ENCODE results near the gene FAF2. TPM values are rescaled to one million over a fixed set of nuclear protein-coding genes. Genes with fewer than 3 reads are reported as not detected.
"Not testable (repeated sequence)": the region's sequence is repeated elsewhere in the genome, so short reads cannot be mapped to it uniquely, and the experiment has no call there.

FAF2 gene
- total RNA-seq, 2 experiments from 2014 or later = 30.0 to 32.8 TPM

DNA sequence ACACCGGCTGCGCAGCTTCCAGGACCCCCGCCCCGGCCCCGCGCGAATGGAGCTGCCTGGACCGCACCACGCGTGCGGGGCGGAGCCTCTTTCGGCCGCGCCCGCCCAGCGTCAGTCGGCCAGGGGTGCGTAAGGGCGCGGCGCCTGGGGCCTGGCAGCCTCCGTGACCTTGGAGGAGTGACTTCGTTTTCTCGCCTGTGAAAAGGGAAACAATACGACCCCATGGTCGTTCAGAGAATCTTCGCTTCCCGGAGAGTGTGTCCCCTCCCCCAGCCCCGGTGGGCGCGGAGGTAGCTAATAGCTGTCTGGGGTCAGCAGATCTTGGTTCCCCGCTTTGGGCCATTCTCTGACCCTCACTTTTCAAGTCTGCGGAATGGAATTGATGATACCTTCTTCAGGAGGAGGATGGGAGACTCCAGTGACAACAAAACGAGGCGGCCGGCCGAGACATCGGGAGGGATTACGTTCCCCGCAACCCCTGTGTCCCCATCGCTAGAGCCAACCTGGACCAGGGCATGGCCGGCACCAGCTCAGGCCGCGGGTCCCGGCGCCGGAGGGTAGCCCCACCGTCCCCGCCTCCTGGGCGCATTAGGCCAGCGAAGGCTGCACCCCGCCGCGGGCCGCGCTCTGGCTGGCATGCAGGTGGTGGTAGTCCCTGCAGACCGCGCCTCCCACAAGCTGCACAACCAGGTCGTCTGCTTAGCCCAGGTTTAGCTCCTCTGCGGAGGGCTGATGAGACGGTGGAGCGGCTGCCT lies 95.4 kb downstream of the FAF2 start:
- DNase-seq = peak; percentile 75
- no peaks in the 10 kb centered on the region for H3K9me3 Mint-ChIP-seq
- H3K4me3 Mint-ChIP-seq = peak overlapping the region; percentile 88
- H3K27ac Mint-ChIP-seq = peak overlapping the region; percentile 93
- no peaks in the 10 kb centered on the region for H3K27me3 Mint-ChIP-seq (ENCODE audit: low read depth)
- H3K4me1 Mint-ChIP-seq (ENCODE audit: low read depth) = peaks cover 63% of the 10 kb centered on the region
- intact Hi-C loops (cut with micrococcal nuclease) = loop anchor here (1.0 to 5.0 kb wide), 3 partner anchors 8 to 479 kb away; partner anchors contain the start of genes CLTB and ZNF346
- CTCF ChIA-PET = interaction anchor here (0.6 to 3.5 kb wide), 8 partner anchors 10 to 885 kb away, joined by 3 to 21 read pairs (median 4); partner anchors contain the start of gene CLTB
- no peaks in the 10 kb centered on the region for H3K36me3 Mint-ChIP-seq (ENCODE audit: low read depth)

DNA sequence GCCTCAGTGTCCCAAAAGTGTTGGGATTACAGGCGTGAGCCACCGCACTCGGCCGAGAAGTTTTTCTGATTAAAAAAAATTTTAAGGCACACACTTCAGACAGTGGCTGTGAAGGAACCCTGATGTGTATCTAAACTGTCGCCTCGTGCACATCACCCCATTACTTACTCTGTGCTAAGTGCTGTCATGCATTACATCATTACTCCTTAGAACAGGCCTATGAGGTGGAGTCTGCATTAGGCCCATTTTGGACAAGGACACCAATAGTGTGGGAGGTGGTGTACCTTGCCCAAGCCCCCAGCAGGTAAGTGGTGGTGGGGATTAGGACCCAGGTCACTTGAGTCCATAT lies 97.2 kb downstream of the FAF2 start:
- Mint-ChIP-seq H3K4me3 (no peak overlapping the region), H3K9me3 (no peaks in the 10 kb centered on the region), H3K4me1 (ENCODE audit: low read depth) (peaks cover 54% of the 10 kb centered on the region), H3K27ac (no peak overlapping the region), H3K36me3 (ENCODE audit: low read depth) (no peaks in the 10 kb centered on the region), H3K27me3 (ENCODE audit: low read depth) (no peaks in the 10 kb centered on the region)
- DNase-seq = no peak
- CTCF ChIA-PET = no interaction called here
- intact Hi-C loops (cut with micrococcal nuclease) = no loop called here

DNA sequence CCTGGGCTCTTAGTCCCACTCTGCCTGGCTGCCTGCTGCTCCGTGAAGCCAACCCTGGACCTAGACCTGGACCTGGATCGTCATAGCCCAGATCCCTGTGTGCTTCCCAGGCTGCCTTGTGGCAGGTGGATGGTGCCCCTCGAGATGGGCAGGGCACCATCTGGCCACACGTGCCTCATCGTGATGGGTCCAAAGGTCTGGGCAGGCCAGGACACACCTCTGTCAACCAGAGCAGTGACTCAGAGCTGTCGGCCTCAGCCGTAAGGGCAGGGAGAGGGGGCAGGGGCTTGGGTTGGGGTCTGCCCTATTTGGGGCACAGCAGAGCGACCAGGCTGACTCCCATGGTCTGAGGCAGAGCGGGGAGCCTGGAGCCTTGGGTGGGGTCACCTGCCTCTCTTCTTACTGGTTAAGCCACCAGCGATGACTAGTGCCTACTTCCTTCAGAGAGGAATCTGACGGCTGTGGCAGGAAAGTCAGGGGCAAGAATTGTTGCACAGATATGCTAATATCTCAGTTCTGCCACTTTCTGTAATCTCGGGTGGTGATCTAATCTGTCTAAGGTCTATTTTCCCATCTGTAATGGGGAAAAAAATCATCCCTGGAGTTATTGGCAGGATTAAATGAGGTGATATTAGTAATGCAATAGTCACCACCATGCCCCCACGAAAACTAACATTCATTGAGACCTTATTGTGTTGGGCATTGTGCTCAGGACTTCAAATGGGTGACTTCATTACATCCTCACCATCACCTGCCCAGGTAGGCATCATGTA lies 97.7 kb downstream of the FAF2 start:
- no peaks in the 10 kb centered on the region for H3K9me3 Mint-ChIP-seq
- CTCF ChIA-PET = interaction anchor here (0.6 kb wide), 1 partner anchor 15 kb away, joined by 3 read pairs; no protein-coding TSS in a partner anchor
- no peak overlapping the region for H3K4me3 Mint-ChIP-seq
- no peaks in the 10 kb centered on the region for H3K36me3 Mint-ChIP-seq (ENCODE audit: low read depth)
- no peak for DNase-seq
- H3K27me3 Mint-ChIP-seq (ENCODE audit: low read depth) = no peaks in the 10 kb centered on the region
- H3K27ac Mint-ChIP-seq = no peak overlapping the region
- intact Hi-C loops (cut with micrococcal nuclease) = no loop called here
- peaks cover 53% of the 10 kb centered on the region for H3K4me1 Mint-ChIP-seq (ENCODE audit: low read depth)

DNA sequence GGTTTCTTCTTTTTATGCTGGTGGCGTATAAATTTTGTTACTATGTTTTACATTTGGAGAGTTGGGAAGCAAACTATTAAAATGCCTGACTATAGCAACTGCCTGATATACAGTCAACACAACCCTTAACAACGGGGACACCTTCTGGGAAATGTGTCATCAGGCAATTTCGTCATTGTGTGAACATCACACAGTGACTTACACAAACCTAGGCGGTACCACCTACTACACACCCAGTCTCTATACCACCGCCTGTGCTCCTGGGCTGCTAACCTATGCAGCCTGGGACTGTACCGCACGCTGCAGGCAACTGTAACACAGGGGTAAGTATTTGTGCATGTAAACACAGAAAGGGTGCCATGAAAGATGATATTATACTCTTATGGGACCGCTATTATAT lies 99.6 kb downstream of the FAF2 start:
- CTCF ChIA-PET = no interaction called here
- intact Hi-C loops (cut with micrococcal nuclease) = no loop called here
- H3K27ac Mint-ChIP-seq = peak overlapping the region; percentile 47
- H3K36me3 Mint-ChIP-seq (ENCODE audit: low read depth) = no peaks in the 10 kb centered on the region
- no peaks in the 10 kb centered on the region for H3K9me3 Mint-ChIP-seq
- peak; percentile 64 for DNase-seq
- no peak overlapping the region for H3K4me3 Mint-ChIP-seq
- H3K27me3 Mint-ChIP-seq (ENCODE audit: low read depth) = no peaks in the 10 kb centered on the region
- peaks cover 48% of the 10 kb centered on the region for H3K4me1 Mint-ChIP-seq (ENCODE audit: low read depth)

DNA sequence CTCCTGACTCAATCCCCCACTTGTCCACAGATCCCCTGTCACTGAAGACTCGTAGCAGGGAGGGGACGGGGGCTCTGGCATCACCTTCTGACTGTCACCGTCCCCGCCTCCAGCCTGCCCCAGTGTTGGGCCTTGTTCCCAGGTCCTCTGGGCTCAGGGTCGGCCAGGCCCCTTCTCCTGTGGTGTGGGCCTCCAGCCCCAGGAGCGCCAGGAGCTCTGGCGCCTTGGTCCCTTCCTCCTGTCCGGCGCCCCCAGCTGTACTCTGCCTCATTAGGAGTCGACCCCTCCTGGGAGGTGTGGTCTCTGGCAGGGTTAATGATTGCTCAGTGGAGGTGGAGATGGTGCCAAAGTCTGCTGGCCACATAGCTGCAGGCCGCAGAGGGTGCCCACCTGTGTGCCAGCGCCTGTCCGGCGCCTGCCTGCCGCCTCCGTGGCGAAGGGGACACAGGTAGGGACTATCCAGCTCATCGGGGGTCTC lies 100.8 kb downstream of the FAF2 start, which contains the start of gene CDHR2:
CDHR2 (plus strand) TSS at position 376 of the 478 bp plus-strand sequence. CDS start 16,011 bp downstream, outside the sequence.
- Mint-ChIP-seq H3K4me3 (no peak within 1 kb of the TSS), H3K9me3 (no peaks in the 10 kb centered on the region), H3K4me1 (ENCODE audit: low read depth) (peaks cover 60% of the 10 kb centered on the region), H3K36me3 (ENCODE audit: low read depth) (no peaks in the 10 kb centered on the region), H3K27me3 (ENCODE audit: low read depth) (no peaks in the 10 kb centered on the region), H3K27ac (no peak within 1 kb of the TSS)
- intact Hi-C loops (cut with micrococcal nuclease) = no loop called here
- no peak for DNase-seq
- CTCF ChIA-PET = interaction anchor here (0.9 kb wide), 1 partner anchor 24 kb away, joined by 3 read pairs; no protein-coding TSS in a partner anchor

DNA sequence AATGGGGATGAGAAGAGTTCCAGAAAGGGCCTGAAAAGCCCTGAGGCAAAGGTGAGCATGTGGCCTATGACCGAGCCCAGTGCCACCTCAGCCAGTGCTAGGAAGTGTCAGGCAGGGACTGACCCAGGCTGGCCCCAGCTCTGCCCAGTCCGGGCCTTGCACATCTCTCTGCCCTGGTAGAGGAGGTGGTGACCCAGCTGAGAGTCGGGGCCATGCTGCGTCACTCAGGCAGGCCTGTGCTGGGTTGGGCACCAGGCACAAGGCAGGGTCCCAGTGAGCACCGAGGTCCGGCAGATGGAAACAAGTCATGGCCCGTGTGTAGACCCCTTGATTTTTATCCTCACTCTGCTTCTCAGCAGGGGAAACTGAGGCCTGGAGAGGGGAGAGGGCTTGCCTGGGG lies 101.7 kb downstream of the FAF2 start:
- no peak for DNase-seq
- Mint-ChIP-seq H3K27me3 (ENCODE audit: low read depth) (no peaks in the 10 kb centered on the region), H3K9me3 (no peaks in the 10 kb centered on the region), H3K4me3 (no peak overlapping the region), H3K4me1 (ENCODE audit: low read depth) (peaks cover 63% of the 10 kb centered on the region), H3K27ac (no peak overlapping the region), H3K36me3 (ENCODE audit: low read depth) (no peaks in the 10 kb centered on the region)
- intact Hi-C loops (cut with micrococcal nuclease) = no loop called here
- CTCF ChIA-PET = interaction anchor here (0.7 to 0.9 kb wide), 2 partner anchors 19 to 24 kb away, joined by 3 read pairs; no protein-coding TSS in a partner anchor

DNA sequence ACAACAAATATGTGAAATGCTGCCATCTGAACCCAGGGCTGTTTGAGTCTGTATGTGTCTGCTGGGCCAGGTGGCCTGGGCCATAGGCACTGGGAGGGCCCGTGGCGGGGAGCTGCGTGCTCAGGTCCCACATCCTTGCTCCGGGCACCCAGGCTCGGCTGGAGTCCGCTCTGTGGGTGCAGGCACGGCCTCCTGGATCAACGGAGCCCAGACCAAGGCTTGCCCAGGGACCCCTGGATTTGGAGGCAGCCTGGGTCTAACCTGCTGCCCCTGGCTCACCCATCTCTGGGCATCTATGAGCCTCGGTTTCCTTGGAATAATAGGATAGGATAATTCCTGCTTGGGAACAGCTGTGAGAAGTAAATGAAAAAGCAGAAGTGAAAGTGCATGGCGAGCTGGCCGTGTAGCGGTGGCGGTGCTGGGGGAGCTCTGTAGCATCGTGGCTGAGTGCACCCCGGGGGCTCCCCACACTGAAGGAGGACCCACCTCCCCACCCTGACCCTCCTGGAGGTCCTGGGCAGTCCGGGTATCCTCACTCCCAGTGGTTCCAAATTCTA lies 102.2 kb downstream of the FAF2 start:
- Mint-ChIP-seq H3K4me1 (ENCODE audit: low read depth) (peaks cover 63% of the 10 kb centered on the region), H3K27me3 (ENCODE audit: low read depth) (no peaks in the 10 kb centered on the region), H3K36me3 (ENCODE audit: low read depth) (no peaks in the 10 kb centered on the region), H3K4me3 (peak overlapping the region; percentile 55), H3K27ac (peak overlapping the region; percentile 38), H3K9me3 (no peaks in the 10 kb centered on the region)
- no peak for DNase-seq
- CTCF ChIA-PET = interaction anchor here (0.7 to 0.8 kb wide), 2 partner anchors 18 to 23 kb away, joined by 3 to 5 read pairs; no protein-coding TSS in a partner anchor
- intact Hi-C loops (cut with micrococcal nuclease) = no loop called here

DNA sequence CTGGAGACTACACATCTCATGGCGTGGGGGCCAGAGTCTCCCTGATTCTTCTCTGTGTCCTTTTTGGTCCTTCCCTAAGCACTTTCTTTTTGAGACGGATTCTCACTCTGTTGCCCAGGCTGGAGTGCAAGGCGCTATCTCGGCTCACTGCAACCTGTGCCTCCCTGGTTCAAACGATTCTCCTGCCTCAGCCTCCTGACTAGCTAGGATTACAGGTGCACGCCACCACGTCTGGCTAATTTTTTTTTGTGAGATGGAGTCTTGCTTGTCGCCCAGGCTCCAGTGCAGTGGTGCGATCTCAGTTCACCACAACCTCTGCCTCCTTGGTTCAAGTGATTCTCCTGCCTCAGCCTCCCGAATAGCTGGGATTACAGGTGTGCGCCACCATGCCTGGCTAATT lies 102.8 kb downstream of the FAF2 start:
- H3K4me1 Mint-ChIP-seq (ENCODE audit: low read depth) = peaks cover 64% of the 10 kb centered on the region
- H3K27me3 Mint-ChIP-seq (ENCODE audit: low read depth); H3K36me3 Mint-ChIP-seq (ENCODE audit: low read depth); intact Hi-C loops (cut with micrococcal nuclease); H3K9me3 Mint-ChIP-seq; DNase-seq: not testable (repeated sequence)
- CTCF ChIA-PET = interaction anchor here (0.8 kb wide), 1 partner anchor 23 kb away, joined by 5 read pairs; no protein-coding TSS in a partner anchor
- peak overlapping the region; percentile 55 for H3K4me3 Mint-ChIP-seq
- peak overlapping the region; percentile 38 for H3K27ac Mint-ChIP-seq

DNA sequence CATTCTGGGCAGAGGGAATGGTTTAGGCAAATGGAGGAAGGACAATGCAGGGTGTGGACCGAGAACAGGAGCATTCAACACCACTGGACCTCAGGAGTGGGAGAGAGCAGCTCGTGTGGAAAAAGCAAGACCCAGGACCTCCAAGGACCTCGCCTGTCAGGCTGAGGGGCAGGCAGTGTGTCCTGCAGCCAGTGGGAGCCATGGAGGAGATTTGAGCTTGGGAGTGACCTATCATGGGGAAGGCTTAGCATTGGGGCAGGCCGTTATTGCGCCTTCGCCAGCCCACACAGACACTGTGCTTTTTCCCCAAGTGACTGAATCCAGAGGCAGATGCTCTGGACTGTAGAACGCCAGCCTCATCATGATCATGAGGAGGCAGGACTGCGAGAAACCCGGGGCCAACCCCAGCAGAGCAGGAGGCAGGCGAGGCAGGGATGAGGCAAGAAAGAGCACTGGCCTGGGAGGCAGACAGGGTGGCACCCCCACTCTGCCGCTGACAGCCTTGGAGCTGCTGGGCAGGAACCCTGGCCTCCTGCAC lies 104.2 kb downstream of the FAF2 start:
- Mint-ChIP-seq H3K4me1 (ENCODE audit: low read depth) (peaks cover 67% of the 10 kb centered on the region), H3K9me3 (no peaks in the 10 kb centered on the region), H3K27me3 (ENCODE audit: low read depth) (no peaks in the 10 kb centered on the region), H3K36me3 (ENCODE audit: low read depth) (no peaks in the 10 kb centered on the region), H3K4me3 (no peak overlapping the region), H3K27ac (no peak overlapping the region)
- no peak for DNase-seq
- intact Hi-C loops (cut with micrococcal nuclease) = no loop called here
- CTCF ChIA-PET = interaction anchor here (0.6 kb wide), 1 partner anchor 115 kb away, joined by 3 read pairs; no protein-coding TSS in a partner anchor

DNA sequence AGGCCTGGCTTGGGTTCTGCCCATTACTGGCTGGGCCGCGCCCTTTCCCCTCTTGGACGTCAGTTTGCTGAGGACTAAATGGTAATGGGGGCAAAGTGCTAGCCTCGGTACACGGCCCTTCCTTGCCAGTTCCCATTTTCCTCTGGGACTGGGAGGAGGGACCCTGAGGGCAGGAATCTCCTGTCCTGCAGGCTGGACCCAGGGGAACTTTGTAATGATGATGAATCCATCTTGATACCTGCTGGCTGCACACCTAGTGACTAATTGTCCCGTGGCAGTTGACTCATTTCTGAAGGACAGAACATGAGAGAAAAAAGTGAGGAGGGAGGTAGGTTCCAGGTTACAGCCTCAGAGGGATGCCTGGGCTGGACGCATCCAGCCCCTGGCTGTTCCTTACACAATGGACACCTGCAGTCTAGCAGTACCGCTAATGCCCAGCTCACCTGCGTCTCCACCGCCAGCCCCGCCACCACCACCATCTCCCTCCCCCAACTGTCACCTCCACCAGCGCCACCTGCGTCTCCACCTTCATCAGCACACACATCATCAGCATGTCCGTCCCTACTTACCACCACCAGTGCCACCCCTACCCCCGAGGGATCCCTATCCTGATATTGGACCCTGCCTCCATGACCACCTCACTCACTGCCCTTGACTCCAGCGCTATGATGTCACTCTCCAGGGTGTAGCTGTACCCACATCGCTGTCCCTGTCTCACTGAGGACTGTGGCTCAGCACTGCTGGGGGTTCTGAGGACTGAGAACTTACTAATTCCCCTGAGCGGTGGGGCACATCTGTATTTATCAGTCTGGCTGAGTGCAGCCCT lies 105.3 kb downstream of the FAF2 start:
- intact Hi-C loops (cut with micrococcal nuclease) = no loop called here
- Mint-ChIP-seq H3K36me3 (ENCODE audit: low read depth) (no peaks in the 10 kb centered on the region), H3K4me3 (no peak overlapping the region), H3K4me1 (ENCODE audit: low read depth) (peaks cover 58% of the 10 kb centered on the region), H3K27ac (no peak overlapping the region), H3K27me3 (ENCODE audit: low read depth) (no peaks in the 10 kb centered on the region), H3K9me3 (no peaks in the 10 kb centered on the region)
- peak; percentile 55 for DNase-seq
- CTCF ChIA-PET = interaction anchor here (0.6 to 0.8 kb wide), 2 partner anchors 9 to 10 kb away, joined by 3 read pairs; no protein-coding TSS in a partner anchor

DNA sequence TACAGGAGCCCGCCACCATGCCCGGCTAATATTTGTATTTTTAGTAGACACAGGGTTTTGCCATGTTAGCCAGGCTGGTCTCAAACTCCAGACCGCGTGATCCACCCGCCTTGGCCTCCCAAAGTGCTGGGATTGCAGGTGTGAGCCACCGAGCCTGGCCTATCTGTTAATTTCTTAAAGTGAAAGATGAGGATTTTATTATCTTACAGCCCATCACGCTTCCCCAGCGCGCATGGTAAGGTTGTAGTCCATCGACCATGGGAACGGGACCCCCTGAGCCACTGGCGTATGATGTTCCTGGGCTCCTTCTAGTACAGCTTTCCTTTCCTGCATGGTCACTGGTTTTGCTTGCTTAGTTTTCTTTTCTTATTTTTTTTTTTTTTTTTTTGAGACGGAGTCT lies 109.7 kb downstream of the FAF2 start:
- H3K4me3 Mint-ChIP-seq = no peak overlapping the region
- H3K4me1 Mint-ChIP-seq (ENCODE audit: low read depth) = peaks cover 61% of the 10 kb centered on the region
- CTCF ChIA-PET = interaction anchor here (1.1 to 1.2 kb wide), 2 partner anchors 16 to 103 kb away, joined by 3 to 4 read pairs; no protein-coding TSS in a partner anchor
- DNase-seq = no peak
- H3K27ac Mint-ChIP-seq = no peak overlapping the region
- intact Hi-C loops (cut with micrococcal nuclease) = no loop called here
- H3K9me3 Mint-ChIP-seq = no peaks in the 10 kb centered on the region
- no peaks in the 10 kb centered on the region for H3K27me3 Mint-ChIP-seq (ENCODE audit: low read depth)
- H3K36me3 Mint-ChIP-seq (ENCODE audit: low read depth) = no peaks in the 10 kb centered on the region
